OCI-LY3 (cell line): Measurements from ENCODE around the gene KDM4C.

ENCODE experiments used
- H2AFZ ChIP-seq: fragments of 200-600, 300-600 bp; shearing (Covaris generic); 2 replicates; pipeline ENCODE4 v1.6.0; 2014; ENCODE audit warnings: antibody characterized with exemption, low read depth, low read length
- H3K27ac ChIP-seq: fragments of 200-600, 300-600 bp; sonication (generic); 2 replicates; pipeline ENCODE4 v1.5.1; 2014; ENCODE audit warnings: mild to moderate bottlenecking, low read length, moderate library complexity, mixed read lengths
- H3K27me3 ChIP-seq: fragments of 200-600, 300-600 bp; sonication (generic); 2 replicates; pipeline ENCODE4 v1.6.1; 2014; ENCODE audit warnings: low read depth, low read length, mixed read lengths
- H3K36me3 ChIP-seq: fragments of 200-600, 300-600 bp; sonication (generic); replicated peaks from 2 replicates; pipeline ENCODE3; 2014; ENCODE audit warnings: low read depth, low read length, mixed read lengths
- H3K4me1 ChIP-seq: fragments of 300-600, 200-600 bp; sonication (generic); 2 replicates; pipeline ENCODE4 v1.6.1; 2014; ENCODE audit warnings: low read length, mixed read lengths
- H3K4me2 ChIP-seq: fragments of 200-600, 300-600 bp; sonication (generic); 2 replicates; pipeline ENCODE4 v1.6.1; 2014; ENCODE audit warnings: low read length, mixed read lengths
- H3K4me3 ChIP-seq: fragments of 300-600, 200-600 bp; sonication (generic); 2 replicates; pipeline ENCODE4 v1.5.1; 2014; ENCODE audit warnings: antibody characterized with exemption, mild to moderate bottlenecking, low read length, moderate library complexity
- H3K79me2 ChIP-seq: fragments of 300-600, 200-600 bp; shearing (Covaris generic); 2 replicates; pipeline ENCODE4 v1.6.1; 2014; ENCODE audit warnings: mild to moderate bottlenecking, low read length, mixed read lengths
- H3K9ac ChIP-seq: fragments of 300-600, 200-600 bp; shearing (Covaris generic); 2 replicates; pipeline ENCODE4 v1.6.0; 2014; ENCODE audit warnings: mild to moderate bottlenecking, low read length, moderate library complexity
- H3K9me3 ChIP-seq: fragments of 200-600, 300-600 bp; shearing (Covaris generic); 2 replicates; pipeline ENCODE4 v1.6.1; 2014; ENCODE audit warnings: low read length, mixed read lengths; ENCODE audit not compliant: insufficient read depth
- H4K20me1 ChIP-seq: fragments of 200-600, 300-600 bp; sonication (generic); 2 replicates; pipeline ENCODE4 v1.6.1; 2016; ENCODE audit warnings: low read length, mixed read lengths; ENCODE audit not compliant: insufficient read depth
- CTCF ChIP-seq: fragments of 200-600, 300-600 bp; sonication (generic); IDR thresholded peaks from 2 replicates; pipeline ENCODE4 v1.5.1; 2014; ENCODE audit warnings: antibody characterized with exemption, low read length, low read depth
- EZH2phosphoT487 ChIP-seq: fragments of 200-600 bp; shearing (Covaris generic); IDR thresholded peaks from 2 replicates; pipeline ENCODE4 v1.6.1; 2018; ENCODE audit warnings: antibody characterized with exemption, mixed run types, low read depth

Gene KDM4C

GRCh38 chr9:6723881-6724420 is 33.8 kb upstream of the KDM4C start:
- TF ChIP-seq EZH2phosphoT487: no peak
- no peak for TF ChIP-seq CTCF
- Histone ChIP-seq H3K9me3 (no peaks in the 10 kb centered on the region), H4K20me1 (no peaks in the 10 kb centered on the region), H3K36me3 (peaks cover 13% of the 10 kb centered on the region), H3K9ac (no peak overlapping the region), H3K27me3 (no peaks in the 10 kb centered on the region), H3K4me3 (no peak overlapping the region), H3K27ac (no peak overlapping the region), H3K79me2 (no peaks in the 10 kb centered on the region), H3K4me2 (no peak overlapping the region), H3K4me1 (no peaks in the 10 kb centered on the region), H2AFZ (no peak overlapping the region)

- TF ChIP-seq EZH2phosphoT487 (no peak), CTCF (no peak)
- Histone ChIP-seq H3K27me3 (no peaks in the 10 kb centered on the region), H2AFZ (no peak overlapping the region), H3K4me3 (no peak overlapping the region), H3K79me2 (no peaks in the 10 kb centered on the region), H3K4me1 (no peaks in the 10 kb centered on the region), H4K20me1 (no peaks in the 10 kb centered on the region), H3K27ac (no peak overlapping the region), H3K9ac (no peak overlapping the region), H3K36me3 (no peaks in the 10 kb centered on the region), H3K4me2 (no peak overlapping the region), H3K9me3 (no peaks in the 10 kb centered on the region)
These were observed 24.5 kb upstream of the KDM4C start for GRCh38 chr9:6733257-6733656.

GRCh38 chr9:6733831-6734230 is 23.9 kb upstream of the KDM4C start:
- Histone ChIP-seq H3K27ac (no peak overlapping the region), H3K36me3 (no peaks in the 10 kb centered on the region), H3K4me1 (peaks cover 4% of the 10 kb centered on the region; the same call in 1 of the 2 replicates), H3K9me3 (no peaks in the 10 kb centered on the region), H3K27me3 (no peaks in the 10 kb centered on the region), H3K9ac (no peak overlapping the region), H2AFZ (no peak overlapping the region), H3K4me3 (no peak overlapping the region), H3K79me2 (no peaks in the 10 kb centered on the region), H4K20me1 (no peaks in the 10 kb centered on the region), H3K4me2 (no peak overlapping the region)
- TF ChIP-seq CTCF (no peak), EZH2phosphoT487 (no peak)

GRCh38 chr9:6735422-6735821 is 22.4 kb upstream of the KDM4C start:
- Histone ChIP-seq H3K36me3 (no peaks in the 10 kb centered on the region), H3K9ac (no peak overlapping the region), H3K27me3 (no peaks in the 10 kb centered on the region), H3K79me2 (no peaks in the 10 kb centered on the region), H3K4me1 (peaks cover 5% of the 10 kb centered on the region; the same call in 1 of the 2 replicates), H3K27ac (no peak overlapping the region), H3K9me3 (no peaks in the 10 kb centered on the region), H2AFZ (no peak overlapping the region), H4K20me1 (no peaks in the 10 kb centered on the region), H3K4me2 (no peak overlapping the region), H3K4me3 (no peak overlapping the region)
- TF ChIP-seq CTCF: no peak
- no peak for TF ChIP-seq EZH2phosphoT487
